Esophagus muscularis mucosa (tissue), 3 donors: ENCODE data around the gene ARHGEF7.

Experiments
- POLR2A ChIP-seq: fragments of 450-650 bp; IDR thresholded peaks from one replicate; pipeline ENCODE4 v1.6.1; 2017; ENCODE audit warnings: antibody characterized with exemption, moderate library complexity, mild to moderate bottlenecking, low read depth
- TF ChIP-seq, protein P1 (sequence below), 3 experiments: fragments of 200-600 bp in 2 of 3; fragments of 450-650 bp in 1 of 3; sonication (generic) in 2 of 3; IDR thresholded peaks; one replicate each; pipeline ENCODE4 v1.5.1; 2017 to 2019; ENCODE audit warnings: antibody characterized with exemption in 3 of 3, mild to moderate bottlenecking in 2 of 3, moderate library complexity in 1 of 3

GRCh38 chr13:111255228-111255790, 140.2 kb downstream of the ARHGEF7 start:
- TF ChIP-seq, protein P1, sequence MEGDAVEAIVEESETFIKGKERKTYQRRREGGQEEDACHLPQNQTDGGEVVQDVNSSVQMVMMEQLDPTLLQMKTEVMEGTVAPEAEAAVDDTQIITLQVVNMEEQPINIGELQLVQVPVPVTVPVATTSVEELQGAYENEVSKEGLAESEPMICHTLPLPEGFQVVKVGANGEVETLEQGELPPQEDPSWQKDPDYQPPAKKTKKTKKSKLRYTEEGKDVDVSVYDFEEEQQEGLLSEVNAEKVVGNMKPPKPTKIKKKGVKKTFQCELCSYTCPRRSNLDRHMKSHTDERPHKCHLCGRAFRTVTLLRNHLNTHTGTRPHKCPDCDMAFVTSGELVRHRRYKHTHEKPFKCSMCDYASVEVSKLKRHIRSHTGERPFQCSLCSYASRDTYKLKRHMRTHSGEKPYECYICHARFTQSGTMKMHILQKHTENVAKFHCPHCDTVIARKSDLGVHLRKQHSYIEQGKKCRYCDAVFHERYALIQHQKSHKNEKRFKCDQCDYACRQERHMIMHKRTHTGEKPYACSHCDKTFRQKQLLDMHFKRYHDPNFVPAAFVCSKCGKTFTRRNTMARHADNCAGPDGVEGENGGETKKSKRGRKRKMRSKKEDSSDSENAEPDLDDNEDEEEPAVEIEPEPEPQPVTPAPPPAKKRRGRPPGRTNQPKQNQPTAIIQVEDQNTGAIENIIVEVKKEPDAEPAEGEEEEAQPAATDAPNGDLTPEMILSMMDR (IDR thresholded peaks at IDR 0.05), result no peak
- TF ChIP-seq POLR2A, result no peak
